Body of pancreas (tissue), 4 donors: ENCODE measurements around the gene SGMS2. TPM values are rescaled to one million over a fixed set of nuclear protein-coding genes. Genes with fewer than 3 reads are reported as not detected.

Experiments
- ATAC-seq: fragments of 150-250 bp; one replicate; pipeline ENCODE4 v1.9.1; 2016
- DNase-seq, 4 donors: peaks; one replicate each; pipeline ENCODE4 v3.0.0-alpha.2; 2019
- H3K27ac ChIP-seq, 4 donors: fragments of 200-600 bp; sonication (generic); 1 replicate in 3 of 4; 2 replicates in 1 of 4; pipeline versions ENCODE4 v1.5.1 to v1.6.1; 2016 to 2019; ENCODE audit warnings: mild to moderate bottlenecking in 1 of 4, mixed read lengths in 1 of 4, moderate library complexity in 1 of 4
- H3K27me3 ChIP-seq, 2 donors: fragments of 200-600 bp; sonication (generic); one replicate each; pipeline ENCODE4 v1.6.0; 2016; ENCODE audit warnings: mild to moderate bottlenecking in 1 of 2
- H3K36me3 ChIP-seq, 2 donors: fragments of 200-600 bp; sonication (generic); replicated peaks in 1 of 2; 2 replicates each; pipeline ENCODE4 v1.5.1; 2016; ENCODE audit warnings: low read depth in 2 of 2; ENCODE audit not compliant: insufficient read depth in 1 of 2
- H3K4me1 ChIP-seq: fragments of 200-600 bp; sonication (generic); one replicate; pipeline ENCODE4 v1.6.0; 2016
- H3K4me3 ChIP-seq, 2 donors: fragments of 200-600 bp; sonication (generic); 1 replicate in 1 of 2; 2 replicates in 1 of 2; pipeline ENCODE4 v1.5.1; 2016 to 2019
- H3K9me3 ChIP-seq, 3 donors: fragments of 200-600 bp; sonication (generic); 1 replicate in 2 of 3; 2 replicates in 1 of 3; pipeline ENCODE4 v1.5.1; 2016
- CTCF ChIP-seq, 7 experiments: fragments of 450-650 bp in 4 of 7; fragments of 200-600 bp in 3 of 7; sonication (generic) in 3 of 7; IDR thresholded peaks; one replicate each; pipeline ENCODE4 v1.5.1; 2016 to 2019; ENCODE audit warnings: antibody characterized with exemption in 7 of 7
- POLR2A ChIP-seq, 3 donors: fragments of 450-650 bp; IDR thresholded peaks; one replicate each; pipeline ENCODE4 v1.6.1; 2016; ENCODE audit warnings: antibody characterized with exemption in 3 of 3, mild to moderate bottlenecking in 2 of 3
- WGBS, 2 donors: methylation state at CpG; one replicate each; pipeline ENCODE4 v1.1.5; 2017; 5-methylcytosine and 5-hydroxymethylcytosine counted together
- intact Hi-C: fragments of 100-400 bp; cut with DNase I; formaldehyde crosslinking; loops from one replicate; pipeline ENCODE4 v1.15.1; 2023
- total RNA-seq, 2 donors: library from RNA; depleted of rRNA; stranded (reverse); fragments of >200 nt; gene quantifications; one replicate each; pipeline ENCODE4 v1.1.0, GENCODE V29; 2016

The SGMS2 gene
- total RNA-seq, 2 donors from 2014 or later = 32.2 to 36.9 TPM

- TF ChIP-seq CTCF (IDR thresholded peaks at IDR 0.05) (no peak), POLR2A (IDR thresholded peaks at IDR 0.05) (no peak)
- DNase-seq (peak in 1 of 4 donors; percentile 20), ATAC-seq (peak; percentile 60)
- no peaks in the 10 kb centered on the region for H3K27me3 ChIP-seq
- no peaks in the 10 kb centered on the region for H3K36me3 ChIP-seq
- no peak overlapping the region for H3K4me3 ChIP-seq
- intact Hi-C loops = no loop called here
- WGBS, 2 donors = 33 to 51% methylated on average over 2 of the region's 2 CpGs
- peak overlapping the region in 1 of 4 donors; percentile 30 for H3K27ac ChIP-seq
- H3K4me1 ChIP-seq = no peaks in the 10 kb centered on the region
- no peaks in the 10 kb centered on the region for H3K9me3 ChIP-seq
These were observed 71.5 kb downstream of the SGMS2 start for GRCh38 chr4:107896158-107896645.

GRCh38 chr4:107896646-107897045 is 71.9 kb downstream of the SGMS2 start:
- 63 to 76% methylated on average over 1 of the region's 1 CpG for WGBS, 2 donors
- no peak overlapping the region for H3K4me3 ChIP-seq
- DNase-seq = no peak
- TF ChIP-seq CTCF (IDR thresholded peaks at IDR 0.05) (no peak), POLR2A (IDR thresholded peaks at IDR 0.05) (no peak)
- H3K27ac ChIP-seq = no peak overlapping the region
- no peaks in the 10 kb centered on the region for H3K9me3 ChIP-seq
- H3K27me3 ChIP-seq = no peaks in the 10 kb centered on the region
- ATAC-seq = no peak
- H3K36me3 ChIP-seq = no peaks in the 10 kb centered on the region
- H3K4me1 ChIP-seq = no peaks in the 10 kb centered on the region
- intact Hi-C loops = no loop called here

GRCh38 chr4:107897823-107898222 is 73.1 kb downstream of the SGMS2 start:
- Histone ChIP-seq H3K4me1 (no peaks in the 10 kb centered on the region), H3K27me3 (no peaks in the 10 kb centered on the region), H3K9me3 (no peaks in the 10 kb centered on the region), H3K36me3 (no peaks in the 10 kb centered on the region), H3K27ac (no peak overlapping the region), H3K4me3 (no peak overlapping the region)
- no peak for TF ChIP-seq CTCF (IDR thresholded peaks at IDR 0.05)
- no peak for TF ChIP-seq POLR2A (IDR thresholded peaks at IDR 0.05)
- intact Hi-C loops = no loop called here
- ATAC-seq = no peak
- DNase-seq = no peak

- no peaks in the 10 kb centered on the region for H3K4me1 ChIP-seq
- no peaks in the 10 kb centered on the region for H3K27me3 ChIP-seq
- H3K9me3 ChIP-seq = no peaks in the 10 kb centered on the region
- 80 to 89% methylated on average over 4 of the region's 4 CpGs for WGBS, 2 donors
- DNase-seq = no peak
- ATAC-seq = no peak
- intact Hi-C loops = no loop called here
- H3K36me3 ChIP-seq = no peaks in the 10 kb centered on the region
- H3K4me3 ChIP-seq = no peak overlapping the region
- TF ChIP-seq CTCF (IDR thresholded peaks at IDR 0.05) = no peak
- no peak for TF ChIP-seq POLR2A (IDR thresholded peaks at IDR 0.05)
- H3K27ac ChIP-seq = no peak overlapping the region
These were observed 75.3 kb downstream of the SGMS2 start for GRCh38 chr4:107900067-107900466.

- H3K4me1 ChIP-seq = no peaks in the 10 kb centered on the region
- ATAC-seq = no peak
- no peak overlapping the region for H3K27ac ChIP-seq
- intact Hi-C loops = no loop called here
- H3K36me3 ChIP-seq = no peaks in the 10 kb centered on the region
- DNase-seq = no peak
- H3K27me3 ChIP-seq = no peaks in the 10 kb centered on the region
- H3K9me3 ChIP-seq = no peaks in the 10 kb centered on the region
- no peak for TF ChIP-seq POLR2A (IDR thresholded peaks at IDR 0.05)
- TF ChIP-seq CTCF (IDR thresholded peaks at IDR 0.05) = no peak
- H3K4me3 ChIP-seq = no peak overlapping the region
- 96 to 98% methylated on average over 3 of the region's 3 CpGs for WGBS, 2 donors
These were observed 75.8 kb downstream of the SGMS2 start for GRCh38 chr4:107900508-107900907.
